GM12878 (cell line): ENCODE results near the gene CAVIN2. TPM values are rescaled to one million over a fixed set of nuclear protein-coding genes. Genes with fewer than 3 reads are reported as not detected.

Source experiments
- ATAC-seq: fragments of 200-7000 bp; cut with Tn5 transposase; 3 replicates; pipeline ENCODE4 v1.9.1; 2020; ENCODE audit warnings: mild to moderate bottlenecking, moderate library complexity
- BruUV-seq: library from RNA; stranded (reverse); fragments of 400-500 nt; replicated peaks from 2 replicates; lab custom pipeline; 2021; lab: Mats Ljungman, UMichigan
- CTCF ChIA-PET: fragments of 300-600 bp; sonication (Branson Sonifier 250); formaldehyde crosslinking; extraction: SDS; loops from one replicate; lab custom pipeline; 2021; ENCODE audit warnings: inconsistent platforms; lab: Yijun Ruan, JAX
- POLR2A ChIA-PET: fragments of 350-600 bp; formaldehyde crosslinking; extraction: SDS; loops from one replicate; lab custom pipeline; 2021; ENCODE audit warnings: inconsistent platforms; lab: Charles Lee
- RAD21 ChIA-PET: fragments of 300-600 bp; sonication (Branson Sonifier 250); formaldehyde crosslinking; loops from one replicate; lab custom pipeline; 2023; ENCODE audit warnings: antibody characterized with exemption; ENCODE audit not compliant: unreplicated experiment; lab: Charles Lee
- SMC1A ChIA-PET: fragments of 300-600 bp; sonication (Branson Sonifier 250); formaldehyde crosslinking; loops from one replicate; lab custom pipeline; 2023; ENCODE audit not compliant: unreplicated experiment, uncharacterized antibody; lab: Charles Lee
- DNase-seq: peaks from one replicate; pipeline ENCODE4 v3.0.0-alpha.2; 2011; ENCODE audit warnings: low read depth, low spot score
- FAIRE-seq: peaks from 3 replicates; lab custom pipeline; 2011; peaks lifted over from hg19 to GRCh38; lab: Jason Lieb, UNC
- H2AFZ ChIP-seq: 2 replicates; pipeline ENCODE4 v1.6.0; 2011; ENCODE audit warnings: low read depth, low read length, control low read depth; ENCODE audit not compliant: control insufficient read depth
- H3K27ac ChIP-seq: 2 replicates; pipeline ENCODE4 v1.5.1; 2011; ENCODE audit warnings: control low read depth; ENCODE audit not compliant: control insufficient read depth, insufficient read depth
- H3K27me3 ChIP-seq, 2 experiments: replicated peaks in 1 of 2; 2 replicates each; pipeline versions ENCODE4 v1.6.0 to v1.6.1; 2011; ENCODE audit warnings: low read length in 1 of 2; ENCODE audit not compliant: control insufficient read depth in 2 of 2, insufficient read depth in 2 of 2
- H3K36me3 ChIP-seq, 2 experiments: 2 replicates each; pipeline ENCODE4 v1.5.1; 2011; ENCODE audit warnings: low read length in 1 of 2; ENCODE audit not compliant: control insufficient read depth in 2 of 2, insufficient read depth in 2 of 2
- H3K4me1 ChIP-seq: 2 replicates; pipeline ENCODE4 v1.6.1; 2011; ENCODE audit warnings: mild to moderate bottlenecking, low read length, moderate library complexity, mixed read lengths; ENCODE audit not compliant: control insufficient read depth, insufficient read depth
- H3K4me2 ChIP-seq: 2 replicates; pipeline ENCODE4 v1.6.0; 2011; ENCODE audit warnings: control low read depth; ENCODE audit not compliant: control insufficient read depth, insufficient read depth
- H3K4me3 ChIP-seq: fragments of 200-600 bp; sonication (generic); 2 replicates; pipeline ENCODE4 v1.5.1; 2016
- H3K79me2 ChIP-seq: 2 replicates; pipeline ENCODE4 v1.6.0; 2011; ENCODE audit warnings: low read length; ENCODE audit not compliant: control insufficient read depth, insufficient read depth
- H3K9ac ChIP-seq: 2 replicates; pipeline ENCODE4 v1.8.0; 2011; ENCODE audit warnings: low read length, control low read depth, mixed read lengths; ENCODE audit not compliant: control insufficient read depth, insufficient read depth
- H3K9me3 ChIP-seq: replicated peaks from 3 replicates; pipeline ENCODE4 v1.5.1; 2011; ENCODE audit warnings: mild to moderate bottlenecking, low read length; ENCODE audit not compliant: control insufficient read depth, insufficient read depth
- H4K20me1 ChIP-seq: 2 replicates; pipeline ENCODE4 v1.6.0; 2011; ENCODE audit not compliant: control insufficient read depth, insufficient read depth
- CBFB ChIP-seq: IDR thresholded peaks from 2 replicates; pipeline ENCODE4 v1.6.1; 2016; ENCODE audit warnings: antibody characterized with exemption, low read depth
- EGR1 ChIP-seq, 2 experiments: IDR thresholded peaks; 1 replicate in 1 of 2; 2 replicates in 1 of 2; pipeline ENCODE4 v1.6.1; 2011 to 2012; ENCODE audit warnings: low read depth in 2 of 2, low read length in 2 of 2, borderline replicate concordance in 1 of 2, mild to moderate bottlenecking in 1 of 2, moderate library complexity in 1 of 2
- GABPA ChIP-seq: IDR thresholded peaks from 2 replicates; pipeline ENCODE4 v1.6.1; 2014; ENCODE audit warnings: antibody characterized with exemption, low read depth, mild to moderate bottlenecking, inconsistent platforms
- GATAD2B ChIP-seq: fragments of 450-650 bp; conservative IDR thresholded peaks from 2 replicates; pipeline ENCODE4 v1.6.1; 2017; ENCODE audit warnings: low read depth, mild to moderate bottlenecking, moderate library complexity
- HDAC2 ChIP-seq: fragments of 200-600 bp; sonication (generic); IDR thresholded peaks from 2 replicates; pipeline ENCODE4 v1.6.1; 2017
- IKZF2 ChIP-seq, 2 experiments: fragments of 450-650 bp; IDR thresholded peaks; 2 replicates each; pipeline ENCODE4 v1.6.1; 2017; ENCODE audit warnings: mild to moderate bottlenecking in 2 of 2, moderate library complexity in 2 of 2
- SMAD1 ChIP-seq: fragments of 450-650 bp; IDR thresholded peaks from 2 replicates; pipeline ENCODE4 v1.6.1; 2018; ENCODE audit warnings: mild to moderate bottlenecking, low read depth; ENCODE audit not compliant: partially characterized antibody
- ZNF274 ChIP-seq: IDR thresholded peaks from one replicate; pipeline ENCODE4 v1.8.0; 2011; ENCODE audit not compliant: insufficient read length, insufficient read depth
- WGBS: methylation state at CpG from one replicate; pipeline ENCODE4 v1.1.6; 2016; ENCODE audit warnings: low lambda C conversion rate; ENCODE audit not compliant: insufficient replicate concordance, insufficient coverage; ENCODE audit errors: missing lambda C conversion rate; 5-methylcytosine and 5-hydroxymethylcytosine counted together
- in situ Hi-C: fragments of 300-500 bp; cut with MboI; formaldehyde crosslinking; loops from 9 replicates; pipeline ENCODE4 v1.14.3; 2018; ENCODE audit warnings: mixed read lengths
- intact Hi-C: fragments of 100-400 bp; cut with micrococcal nuclease; formaldehyde crosslinking; loops from one replicate; pipeline ENCODE4 v1.14.2; 2022; ENCODE audit not compliant: unreplicated experiment
- polyA plus RNA-seq, 11 experiments: library from polyadenylated mRNA; depleted of rRNA in 4 of 11; unstranded in 6 of 11; stranded (reverse) in 5 of 11; fragments of >200 nt; fragmentation: Nextera tagmentation in 4 of 11; fragmentation: Illumina TruSeq in 1 of 11; extraction: Ambion mirVana in 4 of 11; extraction: Trizol in 1 of 11; gene quantifications; 1 replicate in 1 of 11; 2 replicates in 10 of 11; pipeline versions ENCODE4 v1.2.1 to v1.2.3, GENCODE V29; 2011 to 2016; ENCODE audit warnings: inconsistent platforms in 2 of 11, missing spikeins in 2 of 11, low read depth in 1 of 11
- total RNA-seq, 4 experiments: library from RNA; depleted of rRNA in 3 of 4; stranded (reverse); fragments of >200 nt in 3 of 4; fragmentation: Illumina TruSeq in 1 of 4; extraction: Trizol in 1 of 4; gene quantifications; 2 replicates each; pipeline versions ENCODE4 v1.2.1 to v1.2.3, GENCODE V29; 2013 to 2021
- TF ChIP-seq, protein P1 (sequence below): fragments of 450-650 bp; IDR thresholded peaks from 2 replicates; pipeline ENCODE4 v1.6.1; 2018; ENCODE audit warnings: mild to moderate bottlenecking, low read depth, moderate library complexity; ENCODE audit not compliant: partially characterized antibody
- TF ChIP-seq, protein P2 (sequence below): fragments of 450-650 bp; IDR thresholded peaks from 2 replicates; pipeline ENCODE4 v1.6.1; 2018; ENCODE audit warnings: borderline replicate concordance, mild to moderate bottlenecking; ENCODE audit not compliant: partially characterized antibody
- TF ChIP-seq, protein P3 (sequence below): fragments of 450-650 bp; formaldehyde crosslinking; IDR thresholded peaks from 2 replicates; pipeline ENCODE4 v1.5.0; 2022; ENCODE audit warnings: mild to moderate bottlenecking, missing genetic modification characterization
- TF ChIP-seq, protein P4 (sequence below): IDR thresholded peaks from 2 replicates; pipeline ENCODE4 v1.6.1; 2011; ENCODE audit warnings: borderline replicate concordance, low read depth, mild to moderate bottlenecking, moderate library complexity, mixed read lengths, low read length; ENCODE audit not compliant: insufficient read depth; ENCODE audit errors: extremely low read length
- TF ChIP-seq, protein P5 (sequence below): fragments of 150-350 bp; IDR thresholded peaks from 2 replicates; pipeline ENCODE4 v1.6.1; 2014; ENCODE audit warnings: mild to moderate bottlenecking, low read depth, low read length

CAVIN2 gene
- total and polyA plus RNA-seq, 10 of the 15 experiments (the other 5 are each of a cell fraction or from before 2014, with no cell fraction given), result not detected

DNA sequence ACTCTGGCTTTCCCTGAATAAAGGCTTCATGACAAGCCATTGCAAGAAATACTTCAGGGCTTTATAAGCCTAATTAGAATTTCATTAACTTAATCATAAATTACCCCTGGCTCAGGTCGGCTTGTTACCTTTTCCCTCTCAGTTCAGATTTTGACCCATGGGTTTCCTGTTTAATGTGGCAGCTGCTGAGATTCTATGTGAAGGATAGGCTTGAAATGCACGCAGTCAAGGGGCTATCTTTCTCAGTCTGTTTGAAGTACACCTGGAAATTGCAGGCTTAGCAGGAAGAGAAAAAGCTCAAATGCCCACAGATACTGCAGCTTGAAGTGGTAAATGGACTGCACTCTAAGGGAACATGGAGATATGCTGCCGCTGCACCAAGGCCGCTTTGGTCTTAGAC lies 49.4 kb downstream of the CAVIN2 start:
- H3K4me2 ChIP-seq, result no peak overlapping the region
- RAD21 ChIA-PET, result no interaction called here
- DNase-seq, result no peak
- no peak overlapping the region for H3K9ac ChIP-seq
- H3K27me3 ChIP-seq, result no peaks in the 10 kb centered on the region
- SMC1A ChIA-PET, result interaction anchor here (0.6 kb wide), 1 partner anchor 11 kb away, joined by 3 read pairs; no protein-coding TSS in a partner anchor
- in situ Hi-C loops, result no loop called here
- POLR2A ChIA-PET, result no interaction called here
- BruUV-seq, result no TSS peak
- no peak for FAIRE-seq
- no peaks in the 10 kb centered on the region for H3K79me2 ChIP-seq
- H3K36me3 ChIP-seq, result no peaks in the 10 kb centered on the region
- intact Hi-C loops, result no loop called here
- H3K4me1 ChIP-seq, result no peaks in the 10 kb centered on the region
- no peak overlapping the region for H3K27ac ChIP-seq
- no peak for ATAC-seq
- no peaks in the 10 kb centered on the region for H4K20me1 ChIP-seq
- no peak overlapping the region for H3K4me3 ChIP-seq
- H2AFZ ChIP-seq, result no peak overlapping the region
- WGBS, result 46% methylated on average over 4 of the region's 4 CpGs
- no peaks in the 10 kb centered on the region; the same call in 2 of the 3 replicates for H3K9me3 ChIP-seq
- CTCF ChIA-PET, result interaction anchor here (1.6 to 2.2 kb wide), 2 partner anchors 11 to 15 kb away, joined by 4 to 7 read pairs; no protein-coding TSS in a partner anchor
- no peak for TF ChIP-seq CBFB
- TF ChIP-seq, protein P1, sequence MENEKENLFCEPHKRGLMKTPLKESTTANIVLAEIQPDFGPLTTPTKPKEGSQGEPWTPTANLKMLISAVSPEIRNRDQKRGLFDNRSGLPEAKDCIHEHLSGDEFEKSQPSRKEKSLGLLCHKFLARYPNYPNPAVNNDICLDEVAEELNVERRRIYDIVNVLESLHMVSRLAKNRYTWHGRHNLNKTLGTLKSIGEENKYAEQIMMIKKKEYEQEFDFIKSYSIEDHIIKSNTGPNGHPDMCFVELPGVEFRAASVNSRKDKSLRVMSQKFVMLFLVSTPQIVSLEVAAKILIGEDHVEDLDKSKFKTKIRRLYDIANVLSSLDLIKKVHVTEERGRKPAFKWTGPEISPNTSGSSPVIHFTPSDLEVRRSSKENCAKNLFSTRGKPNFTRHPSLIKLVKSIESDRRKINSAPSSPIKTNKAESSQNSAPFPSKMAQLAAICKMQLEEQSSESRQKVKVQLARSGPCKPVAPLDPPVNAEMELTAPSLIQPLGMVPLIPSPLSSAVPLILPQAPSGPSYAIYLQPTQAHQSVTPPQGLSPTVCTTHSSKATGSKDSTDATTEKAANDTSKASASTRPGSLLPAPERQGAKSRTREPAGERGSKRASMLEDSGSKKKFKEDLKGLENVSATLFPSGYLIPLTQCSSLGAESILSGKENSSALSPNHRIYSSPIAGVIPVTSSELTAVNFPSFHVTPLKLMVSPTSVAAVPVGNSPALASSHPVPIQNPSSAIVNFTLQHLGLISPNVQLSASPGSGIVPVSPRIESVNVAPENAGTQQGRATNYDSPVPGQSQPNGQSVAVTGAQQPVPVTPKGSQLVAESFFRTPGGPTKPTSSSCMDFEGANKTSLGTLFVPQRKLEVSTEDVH, result no peak
- TF ChIP-seq, protein P2, sequence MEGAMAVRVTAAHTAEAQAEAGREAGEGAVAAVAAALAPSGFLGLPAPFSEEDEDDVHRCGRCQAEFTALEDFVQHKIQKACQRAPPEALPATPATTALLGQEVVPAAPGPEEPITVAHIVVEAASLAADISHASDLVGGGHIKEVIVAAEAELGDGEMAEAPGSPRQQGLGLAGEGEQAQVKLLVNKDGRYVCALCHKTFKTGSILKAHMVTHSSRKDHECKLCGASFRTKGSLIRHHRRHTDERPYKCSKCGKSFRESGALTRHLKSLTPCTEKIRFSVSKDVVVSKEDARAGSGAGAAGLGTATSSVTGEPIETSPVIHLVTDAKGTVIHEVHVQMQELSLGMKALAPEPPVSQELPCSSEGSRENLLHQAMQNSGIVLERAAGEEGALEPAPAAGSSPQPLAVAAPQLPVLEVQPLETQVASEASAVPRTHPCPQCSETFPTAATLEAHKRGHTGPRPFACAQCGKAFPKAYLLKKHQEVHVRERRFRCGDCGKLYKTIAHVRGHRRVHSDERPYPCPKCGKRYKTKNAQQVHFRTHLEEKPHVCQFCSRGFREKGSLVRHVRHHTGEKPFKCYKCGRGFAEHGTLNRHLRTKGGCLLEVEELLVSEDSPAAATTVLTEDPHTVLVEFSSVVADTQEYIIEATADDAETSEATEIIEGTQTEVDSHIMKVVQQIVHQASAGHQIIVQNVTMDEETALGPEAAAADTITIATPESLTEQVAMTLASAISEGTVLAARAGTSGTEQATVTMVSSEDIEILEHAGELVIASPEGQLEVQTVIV, result no peak
- no peak for TF ChIP-seq EGR1 (IDR thresholded peaks at IDR 0.05; ENCODE audit: borderline replicate concordance in 1 of 2, low read depth in 2 of 2, low read length in 2 of 2)
- no peak for TF ChIP-seq HDAC2
- TF ChIP-seq ZNF274, result no peak
- TF ChIP-seq, protein P3, sequence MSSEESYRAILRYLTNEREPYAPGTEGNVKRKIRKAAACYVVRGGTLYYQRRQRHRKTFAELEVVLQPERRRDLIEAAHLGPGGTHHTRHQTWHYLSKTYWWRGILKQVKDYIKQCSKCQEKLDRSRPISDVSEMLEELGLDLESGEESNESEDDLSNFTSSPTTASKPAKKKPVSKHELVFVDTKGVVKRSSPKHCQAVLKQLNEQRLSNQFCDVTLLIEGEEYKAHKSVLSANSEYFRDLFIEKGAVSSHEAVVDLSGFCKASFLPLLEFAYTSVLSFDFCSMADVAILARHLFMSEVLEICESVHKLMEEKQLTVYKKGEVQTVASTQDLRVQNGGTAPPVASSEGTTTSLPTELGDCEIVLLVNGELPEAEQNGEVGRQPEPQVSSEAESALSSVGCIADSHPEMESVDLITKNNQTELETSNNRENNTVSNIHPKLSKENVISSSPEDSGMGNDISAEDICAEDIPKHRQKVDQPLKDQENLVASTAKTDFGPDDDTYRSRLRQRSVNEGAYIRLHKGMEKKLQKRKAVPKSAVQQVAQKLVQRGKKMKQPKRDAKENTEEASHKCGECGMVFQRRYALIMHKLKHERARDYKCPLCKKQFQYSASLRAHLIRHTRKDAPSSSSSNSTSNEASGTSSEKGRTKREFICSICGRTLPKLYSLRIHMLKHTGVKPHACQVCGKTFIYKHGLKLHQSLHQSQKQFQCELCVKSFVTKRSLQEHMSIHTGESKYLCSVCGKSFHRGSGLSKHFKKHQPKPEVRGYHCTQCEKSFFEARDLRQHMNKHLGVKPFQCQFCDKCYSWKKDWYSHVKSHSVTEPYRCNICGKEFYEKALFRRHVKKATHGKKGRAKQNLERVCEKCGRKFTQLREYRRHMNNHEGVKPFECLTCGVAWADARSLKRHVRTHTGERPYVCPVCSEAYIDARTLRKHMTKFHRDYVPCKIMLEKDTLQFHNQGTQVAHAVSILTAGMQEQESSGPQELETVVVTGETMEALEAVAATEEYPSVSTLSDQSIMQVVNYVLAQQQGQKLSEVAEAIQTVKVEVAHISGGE (CRISPR knock-in tag), result no peak
- TF ChIP-seq, protein P4, sequence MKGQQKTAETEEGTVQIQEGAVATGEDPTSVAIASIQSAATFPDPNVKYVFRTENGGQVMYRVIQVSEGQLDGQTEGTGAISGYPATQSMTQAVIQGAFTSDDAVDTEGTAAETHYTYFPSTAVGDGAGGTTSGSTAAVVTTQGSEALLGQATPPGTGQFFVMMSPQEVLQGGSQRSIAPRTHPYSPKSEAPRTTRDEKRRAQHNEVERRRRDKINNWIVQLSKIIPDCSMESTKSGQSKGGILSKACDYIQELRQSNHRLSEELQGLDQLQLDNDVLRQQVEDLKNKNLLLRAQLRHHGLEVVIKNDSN, result no peak
- TF ChIP-seq GATAD2B, result no peak
- TF ChIP-seq, protein P5, sequence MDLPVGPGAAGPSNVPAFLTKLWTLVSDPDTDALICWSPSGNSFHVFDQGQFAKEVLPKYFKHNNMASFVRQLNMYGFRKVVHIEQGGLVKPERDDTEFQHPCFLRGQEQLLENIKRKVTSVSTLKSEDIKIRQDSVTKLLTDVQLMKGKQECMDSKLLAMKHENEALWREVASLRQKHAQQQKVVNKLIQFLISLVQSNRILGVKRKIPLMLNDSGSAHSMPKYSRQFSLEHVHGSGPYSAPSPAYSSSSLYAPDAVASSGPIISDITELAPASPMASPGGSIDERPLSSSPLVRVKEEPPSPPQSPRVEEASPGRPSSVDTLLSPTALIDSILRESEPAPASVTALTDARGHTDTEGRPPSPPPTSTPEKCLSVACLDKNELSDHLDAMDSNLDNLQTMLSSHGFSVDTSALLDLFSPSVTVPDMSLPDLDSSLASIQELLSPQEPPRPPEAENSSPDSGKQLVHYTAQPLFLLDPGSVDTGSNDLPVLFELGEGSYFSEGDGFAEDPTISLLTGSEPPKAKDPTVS, result no peak
- TF ChIP-seq GABPA, result no peak
- no peak for TF ChIP-seq SMAD1
- TF ChIP-seq IKZF2 (IDR thresholded peaks at IDR 0.05), result no peak
